HUES6 (cell line): ENCODE measurements around the gene RPN2.

Source experiments
- H3K27ac ChIP-seq: 2 replicates; pipeline ENCODE4 v1.7.0; 2013; ENCODE audit warnings: low read depth, mild to moderate bottlenecking, low read length, inconsistent platforms
- H3K27me3 ChIP-seq: 2 replicates; pipeline ENCODE4 v1.6.1; 2013; ENCODE audit warnings: low read length; ENCODE audit not compliant: control insufficient read depth, insufficient read depth
- H3K36me3 ChIP-seq: 2 replicates; pipeline ENCODE4 v1.6.1; 2013; ENCODE audit warnings: low read length; ENCODE audit not compliant: control insufficient read depth, insufficient read depth
- H3K4me1 ChIP-seq: 2 replicates; pipeline ENCODE4 v1.6.1; 2013; ENCODE audit warnings: low read length; ENCODE audit not compliant: control insufficient read depth, insufficient read depth
- H3K4me3 ChIP-seq: 2 replicates; pipeline ENCODE4 v1.5.1; 2013; ENCODE audit warnings: low read depth, low read length
- H3K9ac ChIP-seq: one replicate; pipeline ENCODE4 v1.6.1; 2013; ENCODE audit warnings: mild to moderate bottlenecking, low read length
- H3K9me3 ChIP-seq: 2 replicates; pipeline ENCODE4 v1.6.1; 2013; ENCODE audit warnings: low read depth, low read length; ENCODE audit not compliant: control insufficient read depth, insufficient read depth

RPN2 gene

GRCh38 chr20:37282556-37282955 is 103.4 kb downstream of the RPN2 start:
- no peaks in the 10 kb centered on the region for H3K27me3 ChIP-seq
- H3K9ac ChIP-seq: no peak overlapping the region
- H3K27ac ChIP-seq: no peak overlapping the region

GRCh38 chr20:37283530-37284195 is 104.5 kb downstream of the RPN2 start:
- H3K9me3 ChIP-seq: no peaks in the 10 kb centered on the region
- no peaks in the 10 kb centered on the region for H3K27me3 ChIP-seq
- H3K36me3 ChIP-seq: no peaks in the 10 kb centered on the region
- H3K9ac ChIP-seq: no peak overlapping the region
- no peak overlapping the region for H3K4me3 ChIP-seq
- H3K27ac ChIP-seq: no peak overlapping the region
- H3K4me1 ChIP-seq: peaks cover 19% of the 10 kb centered on the region

More at GRCh38 chr20:37282556-37282955, 103.4 kb downstream of the RPN2 start:
- Histone ChIP-seq H3K4me1 (peaks cover 19% of the 10 kb centered on the region), H3K36me3 (no peaks in the 10 kb centered on the region), H3K9me3 (no peaks in the 10 kb centered on the region), H3K4me3 (no peak overlapping the region)

- Histone ChIP-seq H3K9ac (no peak overlapping the region), H3K36me3 (no peaks in the 10 kb centered on the region), H3K27ac (no peak overlapping the region), H3K27me3 (no peaks in the 10 kb centered on the region), H3K4me1 (peaks cover 14% of the 10 kb centered on the region), H3K4me3 (no peak overlapping the region), H3K9me3 (no peaks in the 10 kb centered on the region)
These were observed 105.6 kb downstream of the RPN2 start for GRCh38 chr20:37284691-37285161.

- Histone ChIP-seq H3K27me3 (no peaks in the 10 kb centered on the region), H3K4me3 (no peak overlapping the region), H3K4me1 (peaks cover 12% of the 10 kb centered on the region; the same call in 1 of the 2 replicates), H3K36me3 (no peaks in the 10 kb centered on the region), H3K9ac (no peak overlapping the region), H3K9me3 (no peaks in the 10 kb centered on the region), H3K27ac (no peak overlapping the region)
These were observed 106.7 kb downstream of the RPN2 start for GRCh38 chr20:37285664-37286374.

- Histone ChIP-seq H3K4me1 (peaks cover 4% of the 10 kb centered on the region; the same call in 1 of the 2 replicates), H3K9ac (no peak overlapping the region), H3K9me3 (peaks cover 8% of the 10 kb centered on the region; the same call in 1 of the 2 replicates), H3K36me3 (peaks cover 15% of the 10 kb centered on the region), H3K27ac (no peak overlapping the region), H3K4me3 (no peak overlapping the region), H3K27me3 (no peaks in the 10 kb centered on the region)
These were observed 109.0 kb downstream of the RPN2 start for GRCh38 chr20:37288091-37288490.

GRCh38 chr20:37290158-37290810 is 111.2 kb downstream of the RPN2 start:
- Histone ChIP-seq H3K36me3 (peaks cover 17% of the 10 kb centered on the region), H3K4me3 (peak overlapping the region; percentile 96), H3K27me3 (no peaks in the 10 kb centered on the region), H3K9me3 (peaks cover 16% of the 10 kb centered on the region), H3K27ac (peak overlapping the region; percentile 98), H3K9ac (peak overlapping the region; percentile 96), H3K4me1 (peaks cover 14% of the 10 kb centered on the region; the same call in 1 of the 2 replicates)
